A673 (cell line): Measurements from ENCODE around the gene NAT10.

Source experiments
- CTCF ChIP-seq: fragments of 300-800, 200-600 bp; sonication (generic); conservative IDR thresholded peaks from 2 replicates; pipeline ENCODE4 v1.5.1; 2017; ENCODE audit warnings: low read depth, mild to moderate bottlenecking, antibody characterized with exemption, low read length, moderate library complexity, mixed read lengths
- EZH2 ChIP-seq: fragments of 200-600 bp; sonication (generic); IDR thresholded peaks from 2 replicates; pipeline ENCODE4 v1.6.1; 2017; ENCODE audit warnings: borderline replicate concordance, low read depth, mild to moderate bottlenecking, mixed read lengths, antibody characterized with exemption, low read length; ENCODE audit not compliant: poor library complexity, severe bottlenecking

GRCh38 chr11:34178209-34178821 lies 72.9 kb downstream of the NAT10 start:
- TF ChIP-seq EZH2 (no peak), CTCF (no peak)
